GM23248 (cell line): ENCODE data around the gene ZFAND6. TPM values are rescaled to one million over a fixed set of nuclear protein-coding genes. Genes with fewer than 3 reads are reported as not detected.
A peak's percentile ranks its signal among the peaks of the same experiment; 100 is the strongest.

Experiments used
- DNase-seq: peaks from one replicate; pipeline ENCODE4 v3.0.0-alpha.2; 2015
- H2AFZ ChIP-seq: fragments of 200-600 bp; sonication (generic); 2 replicates; pipeline ENCODE4 v1.6.1; 2016; ENCODE audit warnings: antibody characterized with exemption
- H3F3A ChIP-seq: fragments of 200-600 bp; sonication (generic); 2 replicates; pipeline ENCODE4 v1.6.1; 2016; ENCODE audit warnings: mild to moderate bottlenecking, antibody characterized with exemption, mixed run types; ENCODE audit not compliant: insufficient read depth
- H3K27ac ChIP-seq: fragments of 200-600 bp; sonication (generic); 2 replicates; pipeline ENCODE4 v1.5.1; 2016; ENCODE audit warnings: mild to moderate bottlenecking
- H3K27me3 ChIP-seq: fragments of 200-600 bp; sonication (generic); replicated peaks from 2 replicates; pipeline ENCODE4 v1.6.1; 2016; ENCODE audit warnings: mild to moderate bottlenecking; ENCODE audit not compliant: insufficient read depth
- H3K36me3 ChIP-seq: fragments of 200-600 bp; sonication (generic); 2 replicates; pipeline ENCODE4 v1.6.1; 2016; ENCODE audit warnings: low read depth, mild to moderate bottlenecking
- H3K4me1 ChIP-seq: fragments of 200-600 bp; sonication (generic); 2 replicates; pipeline ENCODE4 v1.6.1; 2016; ENCODE audit warnings: mild to moderate bottlenecking; ENCODE audit not compliant: insufficient read depth
- H3K4me2 ChIP-seq: fragments of 200-600 bp; sonication (generic); one replicate; pipeline ENCODE4 v1.6.1; 2016; ENCODE audit warnings: mild to moderate bottlenecking; ENCODE audit not compliant: unreplicated experiment
- H3K4me3 ChIP-seq: fragments of 200-600 bp; sonication (generic); 2 replicates; pipeline ENCODE4 v1.5.1; 2016; ENCODE audit warnings: mild to moderate bottlenecking
- H3K79me2 ChIP-seq: fragments of 200-600 bp; sonication (generic); 2 replicates; pipeline ENCODE4 v1.6.1; 2016; ENCODE audit warnings: mild to moderate bottlenecking; ENCODE audit not compliant: insufficient read depth
- H3K9ac ChIP-seq: fragments of 200-600 bp; sonication (generic); 2 replicates; pipeline ENCODE4 v1.6.1; 2016; ENCODE audit warnings: mild to moderate bottlenecking
- H3K9me2 ChIP-seq: fragments of 200-600 bp; sonication (generic); 2 replicates; pipeline ENCODE4 v1.6.1; 2016; ENCODE audit warnings: mixed run types, mild to moderate bottlenecking, moderate library complexity; ENCODE audit not compliant: insufficient read depth
- H3K9me3 ChIP-seq: fragments of 200-600 bp; sonication (generic); one replicate; pipeline ENCODE4 v1.6.1; 2017; ENCODE audit warnings: low read depth
- H4K20me1 ChIP-seq: fragments of 200-600 bp; sonication (generic); 2 replicates; pipeline ENCODE4 v1.6.0; 2016; ENCODE audit not compliant: insufficient read depth
- EZH2 ChIP-seq: fragments of 200-600 bp; sonication (generic); IDR thresholded peaks from 2 replicates; pipeline ENCODE4 v1.6.1; 2018; ENCODE audit warnings: antibody characterized with exemption, mild to moderate bottlenecking; ENCODE audit not compliant: insufficient read depth, poor library complexity, severe bottlenecking
- EZH2phosphoT487 ChIP-seq: fragments of 200-600 bp; sonication (generic); IDR thresholded peaks from 2 replicates; pipeline ENCODE4 v1.6.1; 2018; ENCODE audit warnings: antibody characterized with exemption, moderate library complexity, mild to moderate bottlenecking, low read depth; ENCODE audit not compliant: insufficient read depth
- WGBS, 2 experiments: methylation state at CpG; one replicate each; pipeline ENCODE4 v1.1.6; 2015 to 2017; ENCODE audit warnings: low lambda C conversion rate in 2 of 2, low coverage in 1 of 2; ENCODE audit errors: missing lambda C conversion rate in 2 of 2; 5-methylcytosine and 5-hydroxymethylcytosine counted together
- in situ Hi-C: fragments of 300-500 bp; cut with MboI; formaldehyde crosslinking; loops from 2 replicates; pipeline ENCODE4 v1.15.0; 2020
- polyA plus RNA-seq: library from polyadenylated mRNA; unstranded; fragments of >200 nt; fragmentation: Nextera tagmentation; extraction: Ambion mirVana; gene quantifications from 2 replicates; pipeline ENCODE4 v1.2.1, GENCODE V29; 2016
- total RNA-seq: library from RNA; depleted of rRNA; stranded (reverse); fragments of >200 nt; shearing (Covaris generic); gene quantifications from 2 replicates; pipeline ENCODE4 v1.2.3, GENCODE V29; 2014

The ZFAND6 gene
- total and polyA plus RNA-seq, 2 experiments from 2014 or later = 101 to 104 TPM

DNA sequence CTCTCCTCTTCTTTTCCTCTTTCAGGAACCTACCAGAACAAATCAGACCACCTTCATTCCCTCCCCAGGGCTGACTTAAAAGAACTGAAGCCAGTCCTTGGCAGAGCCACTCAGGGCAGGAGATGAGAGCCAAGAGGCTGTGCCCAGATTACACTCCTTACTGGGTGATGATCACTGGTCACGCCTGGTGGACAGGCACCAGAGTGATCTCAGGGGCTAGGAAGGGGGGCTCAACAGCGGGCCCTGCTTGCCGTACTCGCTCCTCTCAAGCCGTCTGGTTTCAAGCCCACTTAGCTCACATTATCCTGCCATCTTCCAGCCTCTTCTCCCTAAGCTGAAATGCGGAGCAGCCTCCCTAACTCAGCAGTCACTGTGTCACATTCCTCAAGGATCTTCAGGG is 91.7 kb downstream of the ZFAND6 start:
- H3K4me1 ChIP-seq = peaks cover 7% of the 10 kb centered on the region; the same call in 1 of the 2 replicates
- no peak overlapping the region for H3K9ac ChIP-seq
- no peak overlapping the region for H3K4me2 ChIP-seq
- peak overlapping the region; percentile 91 for H2AFZ ChIP-seq
- TF ChIP-seq EZH2phosphoT487 = no peak
- no peak for TF ChIP-seq EZH2
- in situ Hi-C loops = no loop called here
- WGBS, 2 experiments = 39 to 49% methylated on average over 6 of the region's 6 CpGs
- H3K36me3 ChIP-seq = no peaks in the 10 kb centered on the region
- no peaks in the 10 kb centered on the region for H3K9me2 ChIP-seq
- peaks cover 17% of the 10 kb centered on the region; the same call in 1 of the 2 replicates for H3K79me2 ChIP-seq
- H3K27ac ChIP-seq = no peak overlapping the region
- H3K4me3 ChIP-seq = no peak overlapping the region
- no peak for DNase-seq
- H3K27me3 ChIP-seq = no peaks in the 10 kb centered on the region
- peaks cover 8% of the 10 kb centered on the region; the same call in 1 of the 2 replicates for H3F3A ChIP-seq
- no peaks in the 10 kb centered on the region for H3K9me3 ChIP-seq
- H4K20me1 ChIP-seq = no peaks in the 10 kb centered on the region

- no peak for TF ChIP-seq EZH2phosphoT487
- TF ChIP-seq EZH2 = no peak
- in situ Hi-C loops = no loop called here
- H2AFZ ChIP-seq = peak overlapping the region; percentile 91
- no peaks in the 10 kb centered on the region for H3K27me3 ChIP-seq
- H4K20me1 ChIP-seq = no peaks in the 10 kb centered on the region
- WGBS, 2 experiments = 16 to 24% methylated on average over 3 of the region's 3 CpGs
- H3K4me3 ChIP-seq = peak overlapping the region; percentile 68; the same call in 1 of the 2 replicates
- no peaks in the 10 kb centered on the region for H3K9me2 ChIP-seq
- H3K27ac ChIP-seq = peak overlapping the region; percentile 44; the same call in 1 of the 2 replicates
- no peaks in the 10 kb centered on the region for H3K36me3 ChIP-seq
- peak overlapping the region; percentile 61; the same call in 1 of the 2 replicates for H3K9ac ChIP-seq
- peaks cover 8% of the 10 kb centered on the region; the same call in 1 of the 2 replicates for H3F3A ChIP-seq
- H3K79me2 ChIP-seq = peaks cover 17% of the 10 kb centered on the region; the same call in 1 of the 2 replicates
- no peaks in the 10 kb centered on the region for H3K9me3 ChIP-seq
- H3K4me2 ChIP-seq = peak overlapping the region; percentile 70
- H3K4me1 ChIP-seq = peaks cover 7% of the 10 kb centered on the region; the same call in 1 of the 2 replicates
- DNase-seq = no peak
Measured at GRCh38 chr15:80151576-80151975, 92.1 kb downstream of the ZFAND6 start.

DNA sequence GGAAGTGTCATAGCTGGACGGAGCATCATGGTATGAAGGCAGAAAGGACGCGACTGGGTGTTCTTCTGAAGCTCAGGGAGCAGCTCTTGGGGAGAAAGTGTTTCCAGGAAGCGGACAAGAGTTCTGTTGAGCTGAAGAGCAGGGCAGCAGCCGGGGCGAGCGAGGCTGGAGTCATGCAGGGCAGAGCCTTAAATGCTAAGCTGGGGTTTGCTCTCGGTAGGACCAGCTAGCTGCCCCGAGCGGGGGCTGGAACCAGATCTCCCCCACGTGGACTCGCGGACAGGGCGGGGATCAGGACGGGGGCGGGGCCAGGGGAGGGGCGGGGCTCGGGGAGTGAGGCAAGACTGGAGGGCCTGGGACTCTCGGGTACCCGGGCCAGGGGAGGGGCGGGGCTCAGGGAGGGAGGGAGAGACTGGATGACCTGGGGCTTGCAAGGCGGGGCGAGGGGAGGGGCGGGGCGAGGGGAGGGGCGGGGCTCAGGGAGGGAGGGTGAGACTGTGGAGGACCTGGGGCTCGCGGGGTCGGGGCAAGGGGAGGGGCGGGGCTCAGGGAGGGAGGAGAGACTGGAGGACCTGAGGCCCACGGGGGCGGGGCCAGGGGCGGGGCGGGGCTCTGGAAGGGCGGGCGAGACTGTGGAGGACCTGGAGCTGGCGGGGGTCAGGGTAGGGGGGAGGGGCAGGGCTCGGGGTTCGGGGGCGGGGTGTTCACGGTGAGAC is 92.9 kb downstream of the ZFAND6 start:
- in situ Hi-C loops = no loop called here
- TF ChIP-seq EZH2phosphoT487 (no peak), EZH2 (no peak)
- peak overlapping the region; percentile 91 for H2AFZ ChIP-seq
- peak overlapping the region; percentile 64 for H3K27ac ChIP-seq
- H3K4me3 ChIP-seq = peak overlapping the region; percentile 87
- no peaks in the 10 kb centered on the region for H3K9me2 ChIP-seq
- WGBS, 2 experiments = 5 to 7% methylated on average over 12 to 41 of the region's 41 CpGs
- H3K4me1 ChIP-seq = peaks cover 7% of the 10 kb centered on the region; the same call in 1 of the 2 replicates
- peaks cover 8% of the 10 kb centered on the region; the same call in 1 of the 2 replicates for H3F3A ChIP-seq
- peak; percentile 92 for DNase-seq
- peak overlapping the region; percentile 84 for H3K9ac ChIP-seq
- H3K36me3 ChIP-seq = no peaks in the 10 kb centered on the region
- no peaks in the 10 kb centered on the region for H3K27me3 ChIP-seq
- no peaks in the 10 kb centered on the region for H4K20me1 ChIP-seq
- no peaks in the 10 kb centered on the region for H3K9me3 ChIP-seq
- H3K4me2 ChIP-seq = peak overlapping the region; percentile 70
- peaks cover 17% of the 10 kb centered on the region; the same call in 1 of the 2 replicates for H3K79me2 ChIP-seq

DNA sequence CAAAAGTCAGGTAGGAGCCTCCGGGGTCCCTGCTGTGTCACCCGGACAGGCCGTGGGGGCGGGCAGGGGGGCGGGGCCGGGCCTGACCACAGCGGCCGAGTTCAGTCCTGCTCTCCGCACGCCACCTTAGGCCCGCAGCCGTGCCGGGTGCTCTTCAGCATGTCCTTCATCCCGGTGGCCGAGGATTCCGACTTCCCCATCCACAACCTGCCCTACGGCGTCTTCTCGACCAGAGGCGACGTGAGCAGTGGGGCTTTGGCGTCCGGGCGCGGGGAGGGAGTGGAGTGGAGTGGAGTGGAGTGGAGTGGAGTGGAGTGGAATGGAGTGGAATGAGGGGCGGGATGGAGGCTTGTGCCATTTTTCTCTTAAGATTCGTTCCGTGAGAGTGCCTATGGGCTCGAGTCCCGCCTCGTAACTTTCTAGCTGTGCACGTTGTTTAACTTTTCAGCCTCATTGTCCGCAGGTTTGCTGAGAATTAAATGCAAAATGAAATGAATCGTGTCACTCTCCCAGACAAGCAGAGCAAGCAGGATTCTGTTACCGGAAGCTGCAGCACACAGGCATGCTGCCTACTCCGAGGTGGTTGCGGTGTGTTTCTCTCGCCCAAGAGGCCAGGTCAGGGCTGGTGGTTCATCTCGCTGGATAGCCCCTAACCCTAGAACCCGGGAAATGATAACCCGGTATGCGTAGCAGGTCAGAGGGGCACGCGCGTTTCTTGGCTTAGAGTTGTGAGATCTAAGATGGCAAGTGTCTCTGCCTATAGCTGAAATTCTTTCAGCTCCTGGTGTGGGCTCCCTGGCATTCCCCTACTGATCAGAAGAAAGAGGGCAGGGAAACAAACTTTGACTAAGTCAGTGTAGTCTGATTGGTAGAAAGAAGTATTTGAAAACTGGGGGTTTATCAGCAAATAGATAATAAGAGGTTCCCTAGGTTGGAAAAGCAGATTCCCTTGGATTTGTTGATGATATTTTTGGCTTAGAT is 93.7 kb downstream of the ZFAND6 start, which contains the start of gene FAH:
FAH (plus strand) TSS at position 104 of the 981 bp plus-strand sequence; CDS start at position 160, 56 bp downstream.
- H3K4me3 ChIP-seq = peak within 1 kb of the TSS; percentile 87
- in situ Hi-C loops = no loop called here
- 4 to 5% methylated on average over 36 to 45 of the region's 45 CpGs for WGBS, 2 experiments
- no peak for TF ChIP-seq EZH2
- no peak for TF ChIP-seq EZH2phosphoT487
- peaks cover 17% of the 10 kb centered on the region; the same call in 1 of the 2 replicates for H3K79me2 ChIP-seq
- H2AFZ ChIP-seq = peak within 1 kb of the TSS; percentile 91
- peaks cover 8% of the 10 kb centered on the region; the same call in 1 of the 2 replicates for H3F3A ChIP-seq
- no peaks in the 10 kb centered on the region for H3K27me3 ChIP-seq
- no peaks in the 10 kb centered on the region for H3K9me2 ChIP-seq
- H3K4me2 ChIP-seq = peak within 1 kb of the TSS; percentile 90
- no peaks in the 10 kb centered on the region for H3K9me3 ChIP-seq
- peak; percentile 84 for DNase-seq
- H3K9ac ChIP-seq = peak within 1 kb of the TSS; percentile 84
- H3K36me3 ChIP-seq = no peaks in the 10 kb centered on the region
- no peaks in the 10 kb centered on the region for H4K20me1 ChIP-seq
- H3K4me1 ChIP-seq = peaks cover 7% of the 10 kb centered on the region; the same call in 1 of the 2 replicates
- H3K27ac ChIP-seq = peak within 1 kb of the TSS; percentile 64
